MCF 10A (cell line): Measurements from ENCODE around the gene CAMK2G. TPM values are rescaled to one million over a fixed set of nuclear protein-coding genes. Genes with fewer than 3 reads are reported as not detected.

Experiments used
- BruUV-seq: library from RNA; stranded (reverse); fragments of 400-500 nt; replicated peaks from 2 replicates; lab custom pipeline; 2021; lab: Mats Ljungman, UMichigan
- CTCF ChIA-PET: fragments of 300-600 bp; sonication (Branson Sonifier 250); formaldehyde crosslinking; extraction: SDS; loops from one replicate; lab custom pipeline; 2021; ENCODE audit warnings: antibody characterized with exemption, inconsistent platforms; lab: Yijun Ruan, JAX
- POLR2A ChIA-PET: fragments of 300-600, 350-650 bp; sonication (Branson Sonifier 250); formaldehyde crosslinking; extraction: SDS; loops from one replicate; lab custom pipeline; 2020; ENCODE audit warnings: antibody characterized with exemption, inconsistent platforms; lab: Yijun Ruan, JAX
- DNase-seq: peaks from one replicate; pipeline ENCODE4 v3.0.0-alpha.2; 2018; ENCODE audit not compliant: unreplicated experiment
- H3K27ac Mint-ChIP-seq: one replicate; pipeline ENCODE4 v1.8.0; 2022; ENCODE audit warnings: mild to moderate bottlenecking, low read depth, mixed read lengths; ENCODE audit not compliant: unreplicated experiment
- H3K27me3 Mint-ChIP-seq: one replicate; pipeline ENCODE4 v1.8.0; 2022; ENCODE audit warnings: mixed read lengths; ENCODE audit not compliant: insufficient read depth, unreplicated experiment
- H3K36me3 Mint-ChIP-seq: one replicate; pipeline ENCODE4 v1.8.0; 2022; ENCODE audit warnings: mild to moderate bottlenecking, moderate library complexity, mixed read lengths; ENCODE audit not compliant: insufficient read depth, unreplicated experiment
- H3K4me1 Mint-ChIP-seq: one replicate; pipeline ENCODE4 v1.8.0; 2022; ENCODE audit warnings: mixed read lengths; ENCODE audit not compliant: insufficient read depth, unreplicated experiment
- H3K4me3 Mint-ChIP-seq: one replicate; pipeline ENCODE4 v1.8.0; 2022; ENCODE audit warnings: mild to moderate bottlenecking, moderate library complexity, mixed read lengths; ENCODE audit not compliant: unreplicated experiment
- H3K9me3 Mint-ChIP-seq: one replicate; pipeline ENCODE4 v1.8.0; 2022; ENCODE audit warnings: mixed read lengths; ENCODE audit not compliant: unreplicated experiment
- intact Hi-C: fragments of 100-400 bp; cut with micrococcal nuclease; formaldehyde crosslinking; loops from 2 replicates; pipeline ENCODE4 v1.14.1; 2022
- total RNA-seq: library from RNA; stranded (reverse); gene quantifications from 2 replicates; pipeline ENCODE4 v1.2.3, GENCODE V29; 2022
- TF ChIP-seq, protein P1 (sequence below): fragments of 200-600 bp; IDR thresholded peaks from one replicate; pipeline ENCODE4 v1.8.0; 2022; ENCODE audit warnings: antibody characterized with exemption, mild to moderate bottlenecking; ENCODE audit not compliant: unreplicated experiment

Gene CAMK2G
- total RNA-seq, 1 experiment from 2014 or later: 10.9 TPM

DNA sequence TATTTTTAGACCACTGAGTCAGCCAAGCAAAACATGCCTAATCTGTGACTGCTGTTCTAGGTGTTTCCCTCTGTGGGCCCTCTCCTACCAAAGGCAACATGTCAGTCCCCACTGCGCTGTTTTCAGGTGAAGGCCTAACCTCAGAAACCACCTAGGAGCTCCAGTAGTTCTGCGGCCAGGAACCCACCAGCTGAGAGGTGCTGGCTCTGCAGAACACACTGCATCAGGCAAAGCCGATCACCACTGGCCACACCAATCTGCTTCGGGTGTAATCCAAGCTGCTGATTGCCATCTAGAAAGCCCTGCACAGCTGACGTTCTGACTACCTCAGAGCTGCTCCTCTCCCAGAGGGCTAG lies 14.9 kb downstream of the CAMK2G start:
- Mint-ChIP-seq H3K36me3 (peaks cover 31% of the 10 kb centered on the region), H3K4me1 (no peaks in the 10 kb centered on the region), H3K27me3 (no peaks in the 10 kb centered on the region), H3K4me3 (no peak overlapping the region), H3K9me3 (no peaks in the 10 kb centered on the region), H3K27ac (no peak overlapping the region)
- no peak for DNase-seq
- intact Hi-C loops: no loop called here
- TF ChIP-seq, protein P1, sequence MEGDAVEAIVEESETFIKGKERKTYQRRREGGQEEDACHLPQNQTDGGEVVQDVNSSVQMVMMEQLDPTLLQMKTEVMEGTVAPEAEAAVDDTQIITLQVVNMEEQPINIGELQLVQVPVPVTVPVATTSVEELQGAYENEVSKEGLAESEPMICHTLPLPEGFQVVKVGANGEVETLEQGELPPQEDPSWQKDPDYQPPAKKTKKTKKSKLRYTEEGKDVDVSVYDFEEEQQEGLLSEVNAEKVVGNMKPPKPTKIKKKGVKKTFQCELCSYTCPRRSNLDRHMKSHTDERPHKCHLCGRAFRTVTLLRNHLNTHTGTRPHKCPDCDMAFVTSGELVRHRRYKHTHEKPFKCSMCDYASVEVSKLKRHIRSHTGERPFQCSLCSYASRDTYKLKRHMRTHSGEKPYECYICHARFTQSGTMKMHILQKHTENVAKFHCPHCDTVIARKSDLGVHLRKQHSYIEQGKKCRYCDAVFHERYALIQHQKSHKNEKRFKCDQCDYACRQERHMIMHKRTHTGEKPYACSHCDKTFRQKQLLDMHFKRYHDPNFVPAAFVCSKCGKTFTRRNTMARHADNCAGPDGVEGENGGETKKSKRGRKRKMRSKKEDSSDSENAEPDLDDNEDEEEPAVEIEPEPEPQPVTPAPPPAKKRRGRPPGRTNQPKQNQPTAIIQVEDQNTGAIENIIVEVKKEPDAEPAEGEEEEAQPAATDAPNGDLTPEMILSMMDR: no peak
- ChIA-PET POLR2A (interaction anchor here (0.7 kb wide), 1 partner anchor 757 kb away, joined by 4 read pairs; no protein-coding TSS in a partner anchor), CTCF (interaction anchor here (0.7 to 5.7 kb wide), 3 partner anchors 9 to 178 kb away, joined by 4 to 46 read pairs (median 6); no protein-coding TSS in a partner anchor)
- no TSS peak for BruUV-seq

DNA sequence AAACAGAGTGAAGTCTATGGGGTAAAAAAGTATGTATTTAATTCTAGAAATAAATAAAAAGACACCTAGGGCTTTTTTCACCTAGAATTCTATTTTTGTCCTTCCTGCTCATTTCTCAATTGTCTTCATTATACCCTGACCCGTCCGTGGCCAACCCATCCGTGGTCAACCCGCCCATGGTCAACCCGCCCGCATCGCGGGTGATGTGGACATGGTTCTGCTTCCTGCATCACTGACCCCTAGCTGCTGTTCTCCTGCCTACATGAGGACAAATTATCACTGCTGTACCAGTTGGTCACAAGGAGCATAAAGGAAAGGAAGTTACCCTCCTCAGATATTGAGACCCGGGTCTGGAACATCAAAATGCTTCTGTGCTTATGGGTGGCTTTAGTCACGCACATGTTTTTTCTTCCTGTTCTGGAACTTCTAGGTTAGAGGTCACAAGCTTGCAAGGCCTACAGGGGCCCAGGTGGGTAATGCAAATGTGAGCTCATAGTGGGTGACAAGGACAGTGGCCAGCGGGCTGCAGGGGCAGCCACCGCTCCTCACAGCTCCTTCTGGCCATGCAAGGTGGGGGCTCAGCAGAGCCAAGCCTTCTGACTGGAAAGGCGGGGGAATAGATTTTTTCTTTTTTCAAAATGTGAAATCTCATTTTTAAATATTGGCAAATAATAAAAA lies 15.5 kb downstream of the CAMK2G start:
- Mint-ChIP-seq H3K36me3 (peaks cover 26% of the 10 kb centered on the region), H3K27me3 (no peaks in the 10 kb centered on the region), H3K4me1 (no peaks in the 10 kb centered on the region), H3K4me3 (no peak overlapping the region), H3K27ac (no peak overlapping the region), H3K9me3 (no peaks in the 10 kb centered on the region)
- intact Hi-C loops: no loop called here
- no peak for DNase-seq
- TF ChIP-seq, protein P1: no peak
- POLR2A ChIA-PET: interaction anchor here (0.6 to 0.7 kb wide), 2 partner anchors 98 to 757 kb away, joined by 3 to 4 read pairs; no protein-coding TSS in a partner anchor
- CTCF ChIA-PET: interaction anchor here (0.6 to 5.7 kb wide), 4 partner anchors 9 to 178 kb away, joined by 3 to 46 read pairs (median 5); no protein-coding TSS in a partner anchor
- no TSS peak for BruUV-seq

DNA sequence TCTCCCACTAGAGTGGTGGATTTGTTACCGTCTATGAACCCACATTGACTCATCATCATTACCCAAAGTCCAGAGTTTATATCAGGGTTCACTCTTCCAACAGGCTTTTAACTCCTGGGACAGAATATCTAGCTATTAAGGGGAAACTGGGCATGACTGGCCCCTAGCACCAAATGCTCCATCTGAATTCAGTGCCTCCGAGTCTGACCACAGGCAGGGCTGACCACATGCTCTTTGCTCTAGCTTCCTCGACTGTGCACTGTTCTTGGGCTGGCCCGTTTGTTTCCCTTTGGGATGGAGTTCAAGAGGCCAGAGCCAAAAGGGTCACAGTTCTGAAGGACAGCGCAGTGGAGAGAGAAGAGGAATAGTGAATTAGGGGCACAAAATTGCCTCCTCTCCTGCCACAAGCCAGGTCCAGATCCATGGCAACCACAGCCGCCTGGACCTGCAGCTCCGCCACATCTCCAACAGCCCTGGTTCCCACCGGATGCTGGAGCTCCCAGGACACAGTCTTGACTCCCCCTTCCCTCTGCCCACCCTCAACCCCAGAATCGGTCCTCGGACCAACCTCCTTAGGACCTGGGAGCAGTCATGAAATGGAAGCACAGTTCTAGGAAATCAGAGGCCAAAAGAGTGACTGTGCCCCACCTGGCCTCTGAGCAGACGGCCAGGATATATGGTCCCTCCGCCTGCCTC lies 16.2 kb downstream of the CAMK2G start:
- no TSS peak for BruUV-seq
- ChIA-PET CTCF (interaction anchor here (0.6 to 5.7 kb wide), 5 partner anchors 8 to 82 kb away, joined by 3 to 46 read pairs (median 6); no protein-coding TSS in a partner anchor), POLR2A (interaction anchor here (0.6 kb wide), 1 partner anchor 99 kb away, joined by 3 read pairs; no protein-coding TSS in a partner anchor)
- H3K36me3 Mint-ChIP-seq: peaks cover 26% of the 10 kb centered on the region
- no peaks in the 10 kb centered on the region for H3K27me3 Mint-ChIP-seq
- no peak overlapping the region for H3K4me3 Mint-ChIP-seq
- intact Hi-C loops: no loop called here
- DNase-seq: no peak
- TF ChIP-seq, protein P1: no peak
- no peaks in the 10 kb centered on the region for H3K4me1 Mint-ChIP-seq
- no peak overlapping the region for H3K27ac Mint-ChIP-seq
- H3K9me3 Mint-ChIP-seq: no peaks in the 10 kb centered on the region

DNA sequence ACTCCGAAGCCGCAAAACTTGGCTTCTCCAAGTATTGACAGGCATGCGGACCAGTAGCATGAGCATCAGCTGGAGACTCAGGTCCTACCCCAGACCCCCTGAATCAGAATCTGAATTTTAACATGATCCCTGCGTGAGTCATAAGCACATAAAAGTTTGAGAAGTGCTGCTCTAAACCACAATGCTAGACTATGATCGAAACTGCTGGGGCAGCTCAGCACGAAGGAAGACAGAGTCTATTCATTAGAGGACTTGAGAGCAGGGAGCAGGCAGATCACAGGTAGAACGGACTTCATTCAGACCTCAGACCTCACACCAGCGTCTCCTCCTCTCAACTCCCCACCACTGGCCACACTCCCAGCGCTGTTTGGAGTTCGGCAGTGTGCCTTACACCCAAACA lies 16.9 kb downstream of the CAMK2G start:
- Mint-ChIP-seq H3K27me3 (no peaks in the 10 kb centered on the region), H3K4me1 (no peaks in the 10 kb centered on the region), H3K27ac (peak overlapping the region; percentile 35), H3K9me3 (no peaks in the 10 kb centered on the region), H3K36me3 (peaks cover 26% of the 10 kb centered on the region), H3K4me3 (no peak overlapping the region)
- ChIA-PET POLR2A (no interaction called here), CTCF (interaction anchor here (1.9 to 2.5 kb wide), 2 partner anchors 8 to 29 kb away, joined by 5 to 11 read pairs; no protein-coding TSS in a partner anchor)
- TF ChIP-seq, protein P1: no peak
- intact Hi-C loops: no loop called here
- BruUV-seq: no TSS peak
- DNase-seq: no peak
